ENCODE measurements around the gene MUC20.

The MUC20 gene

DNA sequence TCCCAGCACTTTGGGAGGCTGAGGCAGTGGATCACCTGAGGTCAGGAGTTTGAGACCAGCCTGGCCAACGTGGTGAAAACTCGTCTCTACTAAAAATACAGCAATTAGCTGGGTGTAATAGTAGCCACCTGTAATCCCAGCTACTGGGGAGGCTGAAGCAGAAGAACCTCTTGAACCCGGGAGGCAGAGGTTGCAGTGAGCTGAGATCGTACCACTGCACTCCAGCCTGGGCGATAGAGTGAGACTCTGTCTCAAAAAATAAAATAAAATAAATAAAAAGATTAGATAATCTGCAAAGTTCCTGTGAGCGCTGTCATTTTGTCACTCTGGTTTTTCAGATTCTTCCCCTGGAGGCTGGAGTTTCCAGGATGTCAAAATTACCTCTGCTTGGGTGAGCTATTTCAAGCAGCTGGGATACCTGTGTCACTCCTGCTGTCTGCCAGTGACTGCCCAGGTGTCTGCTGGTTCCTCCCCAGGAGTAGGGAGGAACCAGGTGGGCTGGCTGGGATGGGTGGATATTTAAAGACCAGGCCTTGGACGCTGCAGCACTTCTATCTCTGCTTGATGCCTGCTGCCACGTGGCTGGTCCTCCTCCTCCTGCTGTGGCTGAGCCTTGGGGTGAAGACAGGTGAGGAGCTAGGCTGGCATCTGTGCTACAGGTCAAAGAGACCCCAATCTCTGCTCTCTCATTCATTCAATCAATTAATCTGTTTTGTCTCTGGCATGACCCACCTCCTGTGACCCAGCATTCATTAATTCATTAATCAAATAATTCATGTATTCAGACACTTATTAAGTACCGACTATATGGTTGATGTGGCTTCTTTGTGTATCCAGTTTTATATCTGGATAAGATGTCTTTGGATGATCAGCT, 19.5 kb upstream of the MUC20 start:
- TF ChIP-seq, protein P1, sequence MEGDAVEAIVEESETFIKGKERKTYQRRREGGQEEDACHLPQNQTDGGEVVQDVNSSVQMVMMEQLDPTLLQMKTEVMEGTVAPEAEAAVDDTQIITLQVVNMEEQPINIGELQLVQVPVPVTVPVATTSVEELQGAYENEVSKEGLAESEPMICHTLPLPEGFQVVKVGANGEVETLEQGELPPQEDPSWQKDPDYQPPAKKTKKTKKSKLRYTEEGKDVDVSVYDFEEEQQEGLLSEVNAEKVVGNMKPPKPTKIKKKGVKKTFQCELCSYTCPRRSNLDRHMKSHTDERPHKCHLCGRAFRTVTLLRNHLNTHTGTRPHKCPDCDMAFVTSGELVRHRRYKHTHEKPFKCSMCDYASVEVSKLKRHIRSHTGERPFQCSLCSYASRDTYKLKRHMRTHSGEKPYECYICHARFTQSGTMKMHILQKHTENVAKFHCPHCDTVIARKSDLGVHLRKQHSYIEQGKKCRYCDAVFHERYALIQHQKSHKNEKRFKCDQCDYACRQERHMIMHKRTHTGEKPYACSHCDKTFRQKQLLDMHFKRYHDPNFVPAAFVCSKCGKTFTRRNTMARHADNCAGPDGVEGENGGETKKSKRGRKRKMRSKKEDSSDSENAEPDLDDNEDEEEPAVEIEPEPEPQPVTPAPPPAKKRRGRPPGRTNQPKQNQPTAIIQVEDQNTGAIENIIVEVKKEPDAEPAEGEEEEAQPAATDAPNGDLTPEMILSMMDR (IDR thresholded peaks at IDR 0.05; ENCODE audit: extremely low read depth, insufficient read depth, missing control alignments) = no peak
- DNase-seq (ENCODE audit: low spot score) = no peak
- in situ Hi-C loops (cut with MboI; ENCODE audit: low pct_unique_long_range_greater_than_20kb, low sequenced_read_pairs, unreplicated experiment) = no loop called here

DNA sequence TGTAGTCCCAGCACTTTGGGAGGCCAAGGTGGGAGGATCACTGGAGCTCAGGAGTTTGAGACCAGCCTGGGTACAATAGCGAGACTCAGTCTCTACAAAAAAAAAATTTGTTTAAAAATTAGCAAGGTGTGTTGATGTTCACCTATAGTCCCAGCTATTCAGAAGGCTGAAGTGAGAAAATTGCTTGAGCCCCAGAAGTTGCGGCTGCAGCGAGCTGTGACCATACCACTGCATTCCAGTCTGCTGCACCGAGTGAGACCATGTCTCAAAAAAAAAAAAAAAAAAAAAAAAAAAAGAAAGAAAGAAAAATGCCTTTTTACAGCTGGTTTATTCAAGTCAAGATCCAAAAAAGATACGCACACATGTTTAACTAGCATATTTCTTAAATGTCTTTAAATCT, 17.0 kb upstream of the MUC20 start:
- DNase-seq (ENCODE audit: low spot score) = no peak
- TF ChIP-seq, protein P1 (IDR thresholded peaks at IDR 0.05; ENCODE audit: extremely low read depth, insufficient read depth, missing control alignments) = no peak
- in situ Hi-C loops (cut with MboI; ENCODE audit: low pct_unique_long_range_greater_than_20kb, low sequenced_read_pairs, unreplicated experiment) = no loop called here

DNA sequence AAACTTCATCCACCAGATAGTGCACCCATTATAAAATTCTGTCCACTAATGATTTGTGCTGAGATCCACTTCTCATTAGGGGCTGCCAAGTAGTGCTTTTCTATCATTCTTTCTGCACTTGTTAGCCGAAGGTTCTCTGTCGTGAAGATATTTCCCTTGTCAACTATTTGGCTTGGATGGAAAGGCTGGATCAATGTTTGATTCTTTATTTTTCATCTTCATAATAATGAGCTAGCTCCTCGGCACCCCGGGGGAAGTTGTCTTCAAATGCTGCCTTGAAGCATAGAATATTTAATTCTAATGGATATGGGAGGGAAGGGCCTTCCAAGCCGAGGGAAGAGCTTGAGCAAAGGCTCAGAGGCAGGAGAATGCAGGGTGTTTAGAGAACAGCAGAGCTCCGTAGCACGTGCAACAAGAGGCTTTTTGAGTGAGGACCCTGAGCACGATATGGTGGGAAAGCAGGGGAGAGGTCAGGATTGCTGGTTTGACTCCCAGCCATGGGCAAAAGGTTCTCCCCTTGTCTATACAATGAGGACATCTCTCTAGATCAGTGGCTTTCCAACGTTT, 16.3 kb upstream of the MUC20 start:
- TF ChIP-seq, protein P1 (IDR thresholded peaks at IDR 0.05; ENCODE audit: extremely low read depth, insufficient read depth, missing control alignments) = no peak
- DNase-seq (ENCODE audit: low spot score) = no peak

DNA sequence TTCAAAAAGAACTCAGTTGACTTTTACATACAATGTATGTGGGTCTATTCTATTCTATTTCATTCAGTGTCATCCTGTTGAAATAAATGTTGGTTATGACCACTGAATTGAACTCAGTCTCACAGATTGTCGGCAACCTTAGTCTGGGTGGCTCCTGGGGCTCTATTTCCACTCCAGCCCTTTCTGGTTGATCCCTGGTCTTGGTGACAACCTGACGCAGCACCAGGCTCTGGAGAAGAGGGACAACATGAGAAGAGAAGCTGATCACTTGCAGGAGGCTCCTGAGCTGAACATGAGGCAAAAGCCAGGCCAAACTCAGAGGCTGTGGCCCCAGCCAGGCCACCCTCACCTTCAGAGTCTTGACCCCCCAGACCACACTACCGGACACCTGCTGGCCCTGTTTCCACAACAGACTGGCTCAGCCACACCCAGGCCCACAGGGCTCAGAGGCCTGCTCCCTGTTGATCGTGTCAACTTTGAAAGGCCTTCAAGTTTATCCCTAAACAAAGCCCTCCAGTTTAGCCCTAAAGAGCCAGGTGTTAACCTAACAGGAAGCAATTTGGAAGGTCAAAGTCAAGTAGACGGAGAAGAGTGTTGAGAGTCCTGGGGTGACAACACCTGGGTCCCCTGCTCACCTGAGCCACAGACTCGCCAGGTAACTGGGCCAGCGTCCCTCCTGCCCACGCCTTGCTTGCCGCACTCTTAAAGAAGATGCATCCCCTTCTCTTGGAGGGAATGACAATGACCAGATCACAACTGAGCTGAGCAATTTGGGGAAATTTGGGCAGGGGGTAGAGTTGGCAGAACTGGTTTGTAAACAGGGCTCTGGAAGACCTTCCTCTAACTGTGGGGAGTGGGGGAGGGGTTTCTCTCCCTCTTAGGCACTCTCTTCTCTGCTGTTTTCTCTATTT, 15.4 kb upstream of the MUC20 start:
- TF ChIP-seq, protein P1 (IDR thresholded peaks at IDR 0.05; ENCODE audit: extremely low read depth, insufficient read depth, missing control alignments) = no peak
- no peak for DNase-seq (ENCODE audit: low spot score)
- in situ Hi-C loops (cut with MboI; ENCODE audit: low pct_unique_long_range_greater_than_20kb, low sequenced_read_pairs, unreplicated experiment) = no loop called here

More for the DNA sequence above, 16.3 kb upstream of the MUC20 start:
- in situ Hi-C loops (cut with MboI; ENCODE audit: low pct_unique_long_range_greater_than_20kb, low sequenced_read_pairs, unreplicated experiment) = no loop called here

DNA sequence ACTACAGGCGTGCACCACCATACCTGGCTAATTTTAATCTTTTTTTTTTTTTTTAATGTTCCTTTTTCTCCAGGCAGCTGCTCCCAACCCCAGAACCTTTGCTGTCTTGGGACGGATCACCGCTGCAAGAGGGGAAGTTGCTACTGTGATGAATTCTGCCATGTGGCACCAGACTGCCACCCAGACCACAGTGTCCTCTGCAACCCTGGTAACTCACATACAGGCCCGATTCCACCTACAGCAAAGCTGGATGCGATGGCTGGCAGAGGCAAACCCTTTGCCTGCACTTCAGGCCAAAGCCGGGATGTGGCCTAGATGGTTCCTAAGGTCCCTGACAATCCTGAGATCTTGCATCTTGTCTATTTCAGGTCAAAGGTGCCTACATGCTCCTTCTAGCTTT, 12.7 kb upstream of the MUC20 start:
- in situ Hi-C loops (cut with MboI; ENCODE audit: low pct_unique_long_range_greater_than_20kb, low sequenced_read_pairs, unreplicated experiment) = no loop called here
- TF ChIP-seq, protein P1 (IDR thresholded peaks at IDR 0.05; ENCODE audit: extremely low read depth, insufficient read depth, missing control alignments) = no peak
- DNase-seq (ENCODE audit: low spot score) = no peak

All from GM13977 (cell line).